Adrenal gland (tissue), 5 donors: ENCODE results near the gene COL8A1.

Experiments used
- CTCF ChIP-seq, 6 experiments: fragments of 450-650 bp in 4 of 6; fragments of 200-600 bp in 2 of 6; sonication (generic) in 1 of 6; IDR thresholded peaks; 1 replicate in 5 of 6; 2 replicates in 1 of 6; pipeline versions ENCODE4 v1.5.1 to v1.8.0; 2016 to 2021; ENCODE audit warnings: antibody characterized with exemption in 6 of 6, mild to moderate bottlenecking in 2 of 6, moderate library complexity in 1 of 6
- POLR2A ChIP-seq, 2 donors: fragments of 450-650 bp; IDR thresholded peaks; one replicate each; pipeline ENCODE4 v1.6.1; 2017; ENCODE audit warnings: antibody characterized with exemption in 2 of 2, mild to moderate bottlenecking in 2 of 2, moderate library complexity in 1 of 2
- donor health status: DM: no; HTN: no; CAD: no.

- TF ChIP-seq CTCF (IDR thresholded peaks at IDR 0.05) (no peak), POLR2A (IDR thresholded peaks at IDR 0.05) (no peak)
These were observed 200.4 kb downstream of the COL8A1 start for GRCh38 chr3:99838755-99839154.
